ENCODE results near the gene MROH7. TPM values are rescaled to one million over a fixed set of nuclear protein-coding genes. Genes with fewer than 3 reads are reported as not detected.

The MROH7 gene
- polyA plus RNA-seq, 1 donor from 2014 or later: not detected

DNA sequence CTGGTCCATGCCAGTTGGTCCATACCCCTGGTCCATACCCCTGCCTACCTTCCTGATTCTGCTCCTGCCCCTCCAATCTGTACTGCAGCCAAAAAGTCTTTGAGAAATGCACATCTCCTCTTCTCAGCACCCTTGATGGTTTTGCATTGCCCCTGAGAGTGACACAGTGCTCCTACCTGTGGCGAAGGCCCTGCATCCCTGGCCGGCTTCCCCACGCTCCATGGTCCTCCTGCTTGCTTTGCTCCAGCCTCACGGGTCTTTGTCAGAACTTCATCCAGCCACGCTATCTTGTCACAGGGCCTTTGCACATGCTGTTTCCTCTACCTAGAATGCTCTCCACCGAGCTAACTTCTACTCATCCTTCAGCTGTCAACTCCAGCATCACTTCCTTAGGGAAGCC lies 41.9 kb downstream of the MROH7 start:
- no peaks in the 10 kb centered on the region for H3K36me3 ChIP-seq (ENCODE audit: insufficient read depth, low read length)
- no peaks in the 10 kb centered on the region for H4K20me1 ChIP-seq (ENCODE audit: insufficient read depth)
- no peak overlapping the region for H2AFZ ChIP-seq (ENCODE audit: low read depth, low read length)
- H3K79me2 ChIP-seq (replicated peaks; ENCODE audit: insufficient read depth, low read length): no peaks in the 10 kb centered on the region
- H3K9ac ChIP-seq (ENCODE audit: low read length): no peak overlapping the region
- H3K27me3 ChIP-seq (ENCODE audit: insufficient read depth, low read depth, low read length): no peaks in the 10 kb centered on the region
- H3K9me2 ChIP-seq (ENCODE audit: insufficient read depth, low read length): no peaks in the 10 kb centered on the region
- no peaks in the 10 kb centered on the region for H3K9me3 ChIP-seq (ENCODE audit: low read length)
- H3K27ac ChIP-seq (ENCODE audit: low read length): no peak overlapping the region
- no peaks in the 10 kb centered on the region for H3F3A ChIP-seq (ENCODE audit: insufficient read depth, low read length, poor library complexity, severe bottlenecking)
- H3K4me3 ChIP-seq (ENCODE audit: low read length): no peak overlapping the region
- TF ChIP-seq MXI1 (conservative IDR thresholded peaks at IDR 0.05; ENCODE audit: poor library complexity, severe bottlenecking) (no peak), EP300 (conservative IDR thresholded peaks at IDR 0.05; ENCODE audit: poor library complexity, severe bottlenecking) (no peak), POLR2AphosphoS5 (IDR thresholded peaks at IDR 0.05) (no peak), SMC3 (conservative IDR thresholded peaks at IDR 0.05; ENCODE audit: poor library complexity) (no peak), RAD21 (conservative IDR thresholded peaks at IDR 0.05) (no peak), EZH2 (IDR thresholded peaks at IDR 0.05; ENCODE audit: borderline replicate concordance, insufficient read depth, low read length, poor library complexity, severe bottlenecking) (no peak), TAF1 (IDR thresholded peaks at IDR 0.05; ENCODE audit: low read depth) (no peak)
- TF ChIP-seq, protein P1, sequence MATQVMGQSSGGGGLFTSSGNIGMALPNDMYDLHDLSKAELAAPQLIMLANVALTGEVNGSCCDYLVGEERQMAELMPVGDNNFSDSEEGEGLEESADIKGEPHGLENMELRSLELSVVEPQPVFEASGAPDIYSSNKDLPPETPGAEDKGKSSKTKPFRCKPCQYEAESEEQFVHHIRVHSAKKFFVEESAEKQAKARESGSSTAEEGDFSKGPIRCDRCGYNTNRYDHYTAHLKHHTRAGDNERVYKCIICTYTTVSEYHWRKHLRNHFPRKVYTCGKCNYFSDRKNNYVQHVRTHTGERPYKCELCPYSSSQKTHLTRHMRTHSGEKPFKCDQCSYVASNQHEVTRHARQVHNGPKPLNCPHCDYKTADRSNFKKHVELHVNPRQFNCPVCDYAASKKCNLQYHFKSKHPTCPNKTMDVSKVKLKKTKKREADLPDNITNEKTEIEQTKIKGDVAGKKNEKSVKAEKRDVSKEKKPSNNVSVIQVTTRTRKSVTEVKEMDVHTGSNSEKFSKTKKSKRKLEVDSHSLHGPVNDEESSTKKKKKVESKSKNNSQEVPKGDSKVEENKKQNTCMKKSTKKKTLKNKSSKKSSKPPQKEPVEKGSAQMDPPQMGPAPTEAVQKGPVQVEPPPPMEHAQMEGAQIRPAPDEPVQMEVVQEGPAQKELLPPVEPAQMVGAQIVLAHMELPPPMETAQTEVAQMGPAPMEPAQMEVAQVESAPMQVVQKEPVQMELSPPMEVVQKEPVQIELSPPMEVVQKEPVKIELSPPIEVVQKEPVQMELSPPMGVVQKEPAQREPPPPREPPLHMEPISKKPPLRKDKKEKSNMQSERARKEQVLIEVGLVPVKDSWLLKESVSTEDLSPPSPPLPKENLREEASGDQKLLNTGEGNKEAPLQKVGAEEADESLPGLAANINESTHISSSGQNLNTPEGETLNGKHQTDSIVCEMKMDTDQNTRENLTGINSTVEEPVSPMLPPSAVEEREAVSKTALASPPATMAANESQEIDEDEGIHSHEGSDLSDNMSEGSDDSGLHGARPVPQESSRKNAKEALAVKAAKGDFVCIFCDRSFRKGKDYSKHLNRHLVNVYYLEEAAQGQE (IDR thresholded peaks at IDR 0.05; ENCODE audit: borderline replicate concordance): no peak
- TF ChIP-seq, protein P2, sequence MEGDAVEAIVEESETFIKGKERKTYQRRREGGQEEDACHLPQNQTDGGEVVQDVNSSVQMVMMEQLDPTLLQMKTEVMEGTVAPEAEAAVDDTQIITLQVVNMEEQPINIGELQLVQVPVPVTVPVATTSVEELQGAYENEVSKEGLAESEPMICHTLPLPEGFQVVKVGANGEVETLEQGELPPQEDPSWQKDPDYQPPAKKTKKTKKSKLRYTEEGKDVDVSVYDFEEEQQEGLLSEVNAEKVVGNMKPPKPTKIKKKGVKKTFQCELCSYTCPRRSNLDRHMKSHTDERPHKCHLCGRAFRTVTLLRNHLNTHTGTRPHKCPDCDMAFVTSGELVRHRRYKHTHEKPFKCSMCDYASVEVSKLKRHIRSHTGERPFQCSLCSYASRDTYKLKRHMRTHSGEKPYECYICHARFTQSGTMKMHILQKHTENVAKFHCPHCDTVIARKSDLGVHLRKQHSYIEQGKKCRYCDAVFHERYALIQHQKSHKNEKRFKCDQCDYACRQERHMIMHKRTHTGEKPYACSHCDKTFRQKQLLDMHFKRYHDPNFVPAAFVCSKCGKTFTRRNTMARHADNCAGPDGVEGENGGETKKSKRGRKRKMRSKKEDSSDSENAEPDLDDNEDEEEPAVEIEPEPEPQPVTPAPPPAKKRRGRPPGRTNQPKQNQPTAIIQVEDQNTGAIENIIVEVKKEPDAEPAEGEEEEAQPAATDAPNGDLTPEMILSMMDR (IDR thresholded peaks at IDR 0.05; ENCODE audit: poor library complexity, severe bottlenecking): no peak
- H3K4me2 ChIP-seq (ENCODE audit: low read length): no peak overlapping the region

DNA sequence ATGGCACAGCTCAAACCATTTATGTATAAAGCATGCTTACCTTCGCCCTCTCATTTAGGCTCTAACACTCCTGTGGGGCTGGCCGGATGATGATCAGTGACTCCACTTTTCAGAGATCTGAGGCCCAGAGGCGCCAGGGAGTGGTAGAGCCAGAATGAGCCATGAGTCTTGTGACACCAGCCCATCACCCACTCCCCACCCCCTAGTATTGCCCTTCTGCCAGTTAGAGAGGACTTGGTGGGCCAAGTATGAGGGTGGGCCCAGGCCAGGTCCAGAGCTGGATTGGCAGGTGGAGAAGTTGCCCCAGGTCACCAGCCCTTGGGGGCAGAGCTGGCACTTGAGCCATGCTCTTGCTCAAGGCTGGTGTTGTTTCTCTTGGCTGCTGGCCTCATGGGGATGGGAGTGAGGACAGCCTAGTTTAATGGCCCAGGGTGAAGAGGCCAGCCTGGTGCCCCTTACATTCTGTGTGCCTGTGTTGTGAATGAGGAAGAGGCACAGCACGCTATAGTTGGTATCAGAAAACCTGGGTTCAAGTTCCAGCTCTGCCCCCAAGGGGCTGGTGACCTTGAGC lies 43.8 kb downstream of the MROH7 start:
- H3K9me2 ChIP-seq (ENCODE audit: insufficient read depth, low read length): no peaks in the 10 kb centered on the region
- TF ChIP-seq SMC3 (conservative IDR thresholded peaks at IDR 0.05; ENCODE audit: poor library complexity): no peak
- no peak for TF ChIP-seq RAD21 (conservative IDR thresholded peaks at IDR 0.05)
- TF ChIP-seq, protein P2 (IDR thresholded peaks at IDR 0.05; ENCODE audit: poor library complexity, severe bottlenecking): no peak
- no peaks in the 10 kb centered on the region for H3F3A ChIP-seq (ENCODE audit: insufficient read depth, low read length, poor library complexity, severe bottlenecking)
- no peaks in the 10 kb centered on the region for H3K27me3 ChIP-seq (ENCODE audit: insufficient read depth, low read depth, low read length)
- H3K4me2 ChIP-seq (ENCODE audit: low read length): no peak overlapping the region
- H3K27ac ChIP-seq (ENCODE audit: low read length): no peak overlapping the region
- no peak overlapping the region for H3K9ac ChIP-seq (ENCODE audit: low read length)
- no peaks in the 10 kb centered on the region for H4K20me1 ChIP-seq (ENCODE audit: insufficient read depth)
- no peaks in the 10 kb centered on the region for H3K36me3 ChIP-seq (ENCODE audit: insufficient read depth, low read length)
- no peak overlapping the region for H3K4me3 ChIP-seq (ENCODE audit: low read length)
- H2AFZ ChIP-seq (ENCODE audit: low read depth, low read length): no peak overlapping the region
- H3K79me2 ChIP-seq (replicated peaks; ENCODE audit: insufficient read depth, low read length): no peaks in the 10 kb centered on the region
- H3K9me3 ChIP-seq (ENCODE audit: low read length): no peaks in the 10 kb centered on the region

Measured in neural cell (in vitro differentiated cells).